Measurements from ENCODE around the gene PTPRG.

GRCh38 chr3:61591300-61591699 lies 29.9 kb downstream of the PTPRG start:
- TF ChIP-seq, protein P1, sequence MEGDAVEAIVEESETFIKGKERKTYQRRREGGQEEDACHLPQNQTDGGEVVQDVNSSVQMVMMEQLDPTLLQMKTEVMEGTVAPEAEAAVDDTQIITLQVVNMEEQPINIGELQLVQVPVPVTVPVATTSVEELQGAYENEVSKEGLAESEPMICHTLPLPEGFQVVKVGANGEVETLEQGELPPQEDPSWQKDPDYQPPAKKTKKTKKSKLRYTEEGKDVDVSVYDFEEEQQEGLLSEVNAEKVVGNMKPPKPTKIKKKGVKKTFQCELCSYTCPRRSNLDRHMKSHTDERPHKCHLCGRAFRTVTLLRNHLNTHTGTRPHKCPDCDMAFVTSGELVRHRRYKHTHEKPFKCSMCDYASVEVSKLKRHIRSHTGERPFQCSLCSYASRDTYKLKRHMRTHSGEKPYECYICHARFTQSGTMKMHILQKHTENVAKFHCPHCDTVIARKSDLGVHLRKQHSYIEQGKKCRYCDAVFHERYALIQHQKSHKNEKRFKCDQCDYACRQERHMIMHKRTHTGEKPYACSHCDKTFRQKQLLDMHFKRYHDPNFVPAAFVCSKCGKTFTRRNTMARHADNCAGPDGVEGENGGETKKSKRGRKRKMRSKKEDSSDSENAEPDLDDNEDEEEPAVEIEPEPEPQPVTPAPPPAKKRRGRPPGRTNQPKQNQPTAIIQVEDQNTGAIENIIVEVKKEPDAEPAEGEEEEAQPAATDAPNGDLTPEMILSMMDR (IDR thresholded peaks at IDR 0.05 in 2 of 3, conservative IDR thresholded peaks at IDR 0.05 in 1 of 3; ENCODE audit: borderline replicate concordance in 1 of 3, insufficient read depth in 1 of 3, low read depth in 2 of 3, low read length in 2 of 3) = no peak
- TF ChIP-seq, protein P2, sequence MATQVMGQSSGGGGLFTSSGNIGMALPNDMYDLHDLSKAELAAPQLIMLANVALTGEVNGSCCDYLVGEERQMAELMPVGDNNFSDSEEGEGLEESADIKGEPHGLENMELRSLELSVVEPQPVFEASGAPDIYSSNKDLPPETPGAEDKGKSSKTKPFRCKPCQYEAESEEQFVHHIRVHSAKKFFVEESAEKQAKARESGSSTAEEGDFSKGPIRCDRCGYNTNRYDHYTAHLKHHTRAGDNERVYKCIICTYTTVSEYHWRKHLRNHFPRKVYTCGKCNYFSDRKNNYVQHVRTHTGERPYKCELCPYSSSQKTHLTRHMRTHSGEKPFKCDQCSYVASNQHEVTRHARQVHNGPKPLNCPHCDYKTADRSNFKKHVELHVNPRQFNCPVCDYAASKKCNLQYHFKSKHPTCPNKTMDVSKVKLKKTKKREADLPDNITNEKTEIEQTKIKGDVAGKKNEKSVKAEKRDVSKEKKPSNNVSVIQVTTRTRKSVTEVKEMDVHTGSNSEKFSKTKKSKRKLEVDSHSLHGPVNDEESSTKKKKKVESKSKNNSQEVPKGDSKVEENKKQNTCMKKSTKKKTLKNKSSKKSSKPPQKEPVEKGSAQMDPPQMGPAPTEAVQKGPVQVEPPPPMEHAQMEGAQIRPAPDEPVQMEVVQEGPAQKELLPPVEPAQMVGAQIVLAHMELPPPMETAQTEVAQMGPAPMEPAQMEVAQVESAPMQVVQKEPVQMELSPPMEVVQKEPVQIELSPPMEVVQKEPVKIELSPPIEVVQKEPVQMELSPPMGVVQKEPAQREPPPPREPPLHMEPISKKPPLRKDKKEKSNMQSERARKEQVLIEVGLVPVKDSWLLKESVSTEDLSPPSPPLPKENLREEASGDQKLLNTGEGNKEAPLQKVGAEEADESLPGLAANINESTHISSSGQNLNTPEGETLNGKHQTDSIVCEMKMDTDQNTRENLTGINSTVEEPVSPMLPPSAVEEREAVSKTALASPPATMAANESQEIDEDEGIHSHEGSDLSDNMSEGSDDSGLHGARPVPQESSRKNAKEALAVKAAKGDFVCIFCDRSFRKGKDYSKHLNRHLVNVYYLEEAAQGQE (IDR thresholded peaks at IDR 0.05; ENCODE audit: low read depth) = no peak
- TF ChIP-seq FOSL1 (IDR thresholded peaks at IDR 0.05; ENCODE audit: low read depth) = no peak
- TF ChIP-seq EZH2 (IDR thresholded peaks at IDR 0.05) = no peak
- no peak for TF ChIP-seq POLR2AphosphoS5 (IDR thresholded peaks at IDR 0.05; ENCODE audit: low read depth, low read length)
- no peak for TF ChIP-seq YY1 (IDR thresholded peaks at IDR 0.05; ENCODE audit: extremely low read depth, insufficient replicate concordance, low read depth, low read length)
- no peak for TF ChIP-seq RAD21 (IDR thresholded peaks at IDR 0.05; ENCODE audit: low read depth)
- TF ChIP-seq POLR2A (IDR thresholded peaks at IDR 0.05; ENCODE audit: borderline replicate concordance, extremely low read depth, insufficient read depth, insufficient read length) = no peak
- no peak for TF ChIP-seq ZFX (IDR thresholded peaks at IDR 0.05)
- TF ChIP-seq EZH2phosphoT487 (IDR thresholded peaks at IDR 0.05; ENCODE audit: borderline replicate concordance) = no peak
- no peak for TF ChIP-seq MAX (IDR thresholded peaks at IDR 0.05)
- no peak for TF ChIP-seq SRF (IDR thresholded peaks at IDR 0.05; ENCODE audit: low read depth)
